ENCODE measurements around the gene ARMC2.
"Not testable (repeated sequence)": the region's sequence is repeated elsewhere in the genome, so short reads cannot be mapped to it uniquely, and the experiment has no call there.

The ARMC2 gene

DNA sequence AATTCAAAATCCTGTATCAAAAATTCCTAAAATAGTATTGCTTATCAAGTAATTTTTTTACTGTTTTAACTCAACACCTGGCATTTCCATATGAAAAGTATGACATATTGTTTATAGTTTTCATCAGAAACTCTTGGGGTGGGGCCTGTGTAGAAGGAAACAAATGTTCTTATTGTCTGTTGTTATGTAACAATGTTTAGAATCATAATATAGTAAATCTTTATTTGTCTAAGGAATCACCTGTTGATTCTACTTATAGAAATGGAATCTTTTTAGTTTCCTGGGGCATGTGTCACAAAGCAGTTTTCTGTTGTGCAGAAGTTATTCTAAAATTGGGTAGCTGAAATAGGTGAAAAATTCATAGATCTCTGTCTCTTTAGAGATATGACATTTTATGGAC is 4.9 kb downstream of the ARMC2 start:
- no peaks in the 10 kb centered on the region for H3F3A ChIP-seq (ENCODE audit: insufficient read depth)
- no peak overlapping the region for H3K4me3 ChIP-seq (ENCODE audit: insufficient read depth, low read length, poor library complexity, severe bottlenecking)
- no peaks in the 10 kb centered on the region for H3K9me2 ChIP-seq (replicated peaks; ENCODE audit: insufficient read depth, low read length)
- no peaks in the 10 kb centered on the region for H3K27me3 ChIP-seq (ENCODE audit: low read length)
- H3K79me2 ChIP-seq (ENCODE audit: insufficient read depth, low read length) = no peaks in the 10 kb centered on the region
- no peaks in the 10 kb centered on the region for H3K9me3 ChIP-seq (ENCODE audit: insufficient read depth, low read length)
- no peak overlapping the region for H2AFZ ChIP-seq (ENCODE audit: low read depth, low read length, severe bottlenecking)
- H3K9ac ChIP-seq (ENCODE audit: low read length) = no peak overlapping the region
- no peaks in the 10 kb centered on the region for H4K20me1 ChIP-seq (ENCODE audit: low read depth, low read length)
- H3K27ac ChIP-seq (ENCODE audit: low read depth, low read length) = no peak overlapping the region
- H3K4me2 ChIP-seq (ENCODE audit: low read depth, low read length, poor library complexity, severe bottlenecking) = no peak overlapping the region
- peaks cover 5% of the 10 kb centered on the region; the same call in 1 of the 2 replicates for H3K36me3 ChIP-seq (ENCODE audit: low read length)
- TF ChIP-seq EZH2phosphoT487 (conservative IDR thresholded peaks at IDR 0.05; ENCODE audit: low read length) = no peak
- TF ChIP-seq, protein P1, sequence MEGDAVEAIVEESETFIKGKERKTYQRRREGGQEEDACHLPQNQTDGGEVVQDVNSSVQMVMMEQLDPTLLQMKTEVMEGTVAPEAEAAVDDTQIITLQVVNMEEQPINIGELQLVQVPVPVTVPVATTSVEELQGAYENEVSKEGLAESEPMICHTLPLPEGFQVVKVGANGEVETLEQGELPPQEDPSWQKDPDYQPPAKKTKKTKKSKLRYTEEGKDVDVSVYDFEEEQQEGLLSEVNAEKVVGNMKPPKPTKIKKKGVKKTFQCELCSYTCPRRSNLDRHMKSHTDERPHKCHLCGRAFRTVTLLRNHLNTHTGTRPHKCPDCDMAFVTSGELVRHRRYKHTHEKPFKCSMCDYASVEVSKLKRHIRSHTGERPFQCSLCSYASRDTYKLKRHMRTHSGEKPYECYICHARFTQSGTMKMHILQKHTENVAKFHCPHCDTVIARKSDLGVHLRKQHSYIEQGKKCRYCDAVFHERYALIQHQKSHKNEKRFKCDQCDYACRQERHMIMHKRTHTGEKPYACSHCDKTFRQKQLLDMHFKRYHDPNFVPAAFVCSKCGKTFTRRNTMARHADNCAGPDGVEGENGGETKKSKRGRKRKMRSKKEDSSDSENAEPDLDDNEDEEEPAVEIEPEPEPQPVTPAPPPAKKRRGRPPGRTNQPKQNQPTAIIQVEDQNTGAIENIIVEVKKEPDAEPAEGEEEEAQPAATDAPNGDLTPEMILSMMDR (IDR thresholded peaks at IDR 0.05; ENCODE audit: insufficient read depth, low read length, poor library complexity, severe bottlenecking) = no peak

DNA sequence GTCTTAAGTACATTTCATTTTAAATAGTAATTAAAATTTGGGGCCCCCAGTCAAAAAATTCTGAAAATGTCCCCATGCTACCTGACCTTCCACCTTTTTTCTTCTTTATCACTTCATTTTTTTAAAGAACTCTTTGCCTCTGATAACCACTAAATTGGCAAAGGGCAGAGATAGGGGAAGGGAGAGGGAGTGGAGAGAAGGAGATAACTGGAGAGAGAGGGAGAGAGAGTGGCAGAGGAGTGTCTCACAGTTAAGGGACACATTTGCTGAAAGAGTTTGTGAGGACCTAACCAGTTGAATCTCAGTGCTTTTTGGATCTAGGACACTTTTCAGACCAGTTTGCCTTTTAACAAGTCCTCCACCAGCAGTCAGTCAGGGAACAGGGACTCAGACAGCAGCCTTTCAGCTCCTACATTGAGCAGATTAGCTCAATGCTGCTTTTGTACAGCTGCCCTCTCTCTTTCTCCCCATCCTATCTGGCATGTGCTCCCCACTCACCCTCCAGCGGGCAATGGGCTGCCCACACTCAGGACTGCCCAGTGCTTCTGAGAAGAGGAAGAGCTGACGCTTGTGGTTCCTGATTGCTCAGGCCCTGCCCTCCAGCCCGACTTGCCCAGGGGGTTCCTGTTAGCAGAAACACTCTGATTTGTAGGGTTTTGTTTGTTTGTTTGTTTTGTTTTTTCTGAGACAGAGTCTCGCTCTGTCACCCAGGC is 14.4 kb downstream of the ARMC2 start:
- Histone ChIP-seq H3K27me3 (ENCODE audit: low read length) (no peaks in the 10 kb centered on the region), H3K79me2 (ENCODE audit: insufficient read depth, low read length) (no peaks in the 10 kb centered on the region), H3K27ac (ENCODE audit: low read depth, low read length) (no peak overlapping the region), H3K9me2 (replicated peaks; ENCODE audit: insufficient read depth, low read length) (no peaks in the 10 kb centered on the region), H3K4me3 (ENCODE audit: insufficient read depth, low read length, poor library complexity, severe bottlenecking) (no peak overlapping the region), H2AFZ (ENCODE audit: low read depth, low read length, severe bottlenecking) (no peak overlapping the region), H3K9me3 (ENCODE audit: insufficient read depth, low read length) (no peaks in the 10 kb centered on the region), H3K4me2 (ENCODE audit: low read depth, low read length, poor library complexity, severe bottlenecking) (no peak overlapping the region), H3F3A (ENCODE audit: insufficient read depth) (no peaks in the 10 kb centered on the region), H3K36me3 (ENCODE audit: low read length) (peaks cover 2% of the 10 kb centered on the region; the same call in 1 of the 2 replicates), H4K20me1 (ENCODE audit: low read depth, low read length) (no peaks in the 10 kb centered on the region), H3K9ac (ENCODE audit: low read length) (no peak overlapping the region)
- TF ChIP-seq EZH2phosphoT487 (conservative IDR thresholded peaks at IDR 0.05; ENCODE audit: low read length) = no peak
- TF ChIP-seq, protein P1 (IDR thresholded peaks at IDR 0.05; ENCODE audit: insufficient read depth, low read length, poor library complexity, severe bottlenecking) = no peak

DNA sequence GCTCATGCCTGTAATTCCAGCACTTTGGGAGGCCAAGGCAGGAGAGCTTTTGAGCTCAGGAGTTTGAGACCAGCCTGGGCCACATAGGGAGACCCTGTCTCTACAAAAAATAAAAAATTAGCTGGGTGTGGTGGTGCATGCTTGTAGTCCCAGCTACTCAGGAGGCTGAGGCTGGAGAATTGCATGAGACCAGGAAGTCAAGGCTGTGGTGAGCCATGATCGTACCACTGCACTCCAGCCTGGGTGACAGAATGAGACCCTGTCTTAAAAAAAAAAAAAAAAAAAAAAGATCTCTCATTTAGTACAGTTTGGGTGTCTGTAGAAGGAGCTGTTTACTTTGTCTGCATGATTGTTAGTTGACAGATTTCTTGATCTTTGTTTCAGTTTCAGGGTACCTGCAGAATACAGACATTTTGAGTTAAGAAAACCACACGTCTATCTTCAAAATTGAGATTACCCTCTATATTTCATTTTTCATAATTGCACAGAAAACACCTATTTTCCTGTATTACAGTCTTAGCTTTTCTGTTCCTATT is 17.6 kb downstream of the ARMC2 start:
- H3K9me3 ChIP-seq (ENCODE audit: insufficient read depth, low read length); H2AFZ ChIP-seq (ENCODE audit: low read depth, low read length, severe bottlenecking); H3K27ac ChIP-seq (ENCODE audit: low read depth, low read length); H3K36me3 ChIP-seq (ENCODE audit: low read length); H4K20me1 ChIP-seq (ENCODE audit: low read depth, low read length); H3K9ac ChIP-seq (ENCODE audit: low read length); H3K4me2 ChIP-seq (ENCODE audit: low read depth, low read length, poor library complexity, severe bottlenecking); H3F3A ChIP-seq (ENCODE audit: insufficient read depth); H3K79me2 ChIP-seq (ENCODE audit: insufficient read depth, low read length); H3K27me3 ChIP-seq (ENCODE audit: low read length); H3K4me3 ChIP-seq (ENCODE audit: insufficient read depth, low read length, poor library complexity, severe bottlenecking); H3K9me2 ChIP-seq (replicated peaks; ENCODE audit: insufficient read depth, low read length): not testable (repeated sequence)

DNA sequence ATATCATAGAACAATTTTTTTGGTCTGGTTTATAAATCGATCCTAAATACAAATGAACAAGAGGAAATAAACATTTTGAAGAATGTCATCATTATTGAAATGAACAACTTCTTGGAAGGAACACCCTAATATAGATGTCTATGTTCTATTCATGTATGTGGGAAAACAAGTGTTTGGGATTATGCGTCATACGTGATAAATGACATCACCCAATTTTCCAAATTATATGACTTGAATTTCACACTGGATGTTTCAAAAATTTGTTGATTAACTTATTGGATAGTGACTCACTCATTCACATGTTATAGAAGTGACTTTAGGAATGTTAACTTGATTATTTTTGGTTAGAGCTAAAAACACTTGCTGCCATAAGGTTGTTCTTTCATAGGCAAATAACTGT is 18.6 kb downstream of the ARMC2 start:
- no peak overlapping the region for H2AFZ ChIP-seq (ENCODE audit: low read depth, low read length, severe bottlenecking)
- H3F3A ChIP-seq (ENCODE audit: insufficient read depth) = no peaks in the 10 kb centered on the region
- no peaks in the 10 kb centered on the region for H3K36me3 ChIP-seq (ENCODE audit: low read length)
- no peak overlapping the region for H3K4me2 ChIP-seq (ENCODE audit: low read depth, low read length, poor library complexity, severe bottlenecking)
- H3K27ac ChIP-seq (ENCODE audit: low read depth, low read length) = no peak overlapping the region
- no peak overlapping the region for H3K9ac ChIP-seq (ENCODE audit: low read length)
- no peaks in the 10 kb centered on the region for H3K27me3 ChIP-seq (ENCODE audit: low read length)
- no peaks in the 10 kb centered on the region for H4K20me1 ChIP-seq (ENCODE audit: low read depth, low read length)
- no peaks in the 10 kb centered on the region for H3K9me3 ChIP-seq (ENCODE audit: insufficient read depth, low read length)
- no peaks in the 10 kb centered on the region for H3K9me2 ChIP-seq (replicated peaks; ENCODE audit: insufficient read depth, low read length)
- TF ChIP-seq, protein P1 (IDR thresholded peaks at IDR 0.05; ENCODE audit: insufficient read depth, low read length, poor library complexity, severe bottlenecking) = no peak
- no peak for TF ChIP-seq EZH2phosphoT487 (conservative IDR thresholded peaks at IDR 0.05; ENCODE audit: low read length)
- H3K79me2 ChIP-seq (ENCODE audit: insufficient read depth, low read length) = no peaks in the 10 kb centered on the region
- no peak overlapping the region for H3K4me3 ChIP-seq (ENCODE audit: insufficient read depth, low read length, poor library complexity, severe bottlenecking)
